GM18909 (cell line): ENCODE measurements around the gene PZP.
"Not testable (repeated sequence)": the region's sequence is repeated elsewhere in the genome, so short reads cannot be mapped to it uniquely, and the experiment has no call there.

Source experiments
- ATAC-seq: cut with Tn5 transposase; IDR thresholded peaks from one replicate; pipeline ENCODE4 v1.9.1; 2021; ENCODE audit warnings: mild to moderate bottlenecking; ENCODE audit not compliant: unreplicated experiment, poor library complexity

The PZP gene

DNA sequence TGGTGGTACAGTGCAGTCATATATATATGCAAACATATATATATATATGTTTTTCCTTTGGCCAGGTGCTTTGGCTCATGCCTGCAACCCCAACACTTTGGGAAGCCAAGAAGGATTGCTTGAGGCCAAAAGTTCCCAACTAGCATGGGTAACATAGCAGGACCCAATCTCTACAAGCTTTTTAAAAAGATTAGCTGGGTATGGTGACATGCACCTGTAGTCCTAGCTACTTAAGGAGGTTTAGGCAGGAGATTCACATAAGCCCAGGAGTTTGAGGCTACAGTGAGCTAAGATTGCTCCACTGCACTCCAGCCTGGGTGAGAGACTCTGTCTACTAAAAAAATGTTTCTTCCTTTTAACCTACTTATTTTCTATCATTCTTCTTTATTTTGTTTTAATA lies 10.2 kb downstream of the PZP start:
- ATAC-seq = no peak

DNA sequence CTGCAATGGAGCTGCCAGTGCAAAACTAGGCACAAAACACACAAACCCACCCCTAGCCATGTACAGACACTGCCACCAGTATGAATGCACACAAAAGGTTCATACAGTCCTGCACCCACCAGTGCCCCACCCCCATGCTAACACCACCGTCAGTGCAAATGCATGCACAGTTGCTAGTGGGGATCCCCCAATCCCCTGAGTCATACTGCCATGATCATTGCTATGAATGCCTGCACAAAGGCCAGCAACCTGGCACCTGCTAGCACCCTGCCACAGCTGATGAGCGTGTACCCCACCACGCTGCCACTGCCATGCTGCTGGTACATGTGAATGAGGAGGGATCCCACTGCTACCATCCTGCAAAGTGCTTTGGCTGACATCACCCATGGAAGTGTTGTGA lies 23.9 kb downstream of the PZP start:
- ATAC-seq = no peak

DNA sequence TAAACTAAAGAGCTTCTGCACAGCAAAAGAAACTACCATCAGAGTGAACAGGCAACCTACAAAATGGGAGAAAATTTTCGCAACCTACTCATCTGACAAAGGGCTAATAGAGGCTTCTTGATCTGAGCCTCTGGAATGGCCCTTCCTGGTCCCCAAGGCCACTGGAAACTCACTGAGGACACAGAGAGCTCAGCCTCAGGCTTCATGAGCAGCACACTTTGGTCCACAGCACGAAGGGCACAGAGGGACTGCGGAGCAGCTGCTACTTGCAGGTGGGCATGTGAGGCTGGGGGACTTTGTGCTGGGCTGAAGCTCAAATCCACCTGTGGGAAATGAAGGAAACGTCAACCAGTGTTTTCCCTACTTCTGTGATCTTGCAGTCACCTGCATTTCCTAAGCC lies 27.4 kb downstream of the PZP start:
- no peak for ATAC-seq

DNA sequence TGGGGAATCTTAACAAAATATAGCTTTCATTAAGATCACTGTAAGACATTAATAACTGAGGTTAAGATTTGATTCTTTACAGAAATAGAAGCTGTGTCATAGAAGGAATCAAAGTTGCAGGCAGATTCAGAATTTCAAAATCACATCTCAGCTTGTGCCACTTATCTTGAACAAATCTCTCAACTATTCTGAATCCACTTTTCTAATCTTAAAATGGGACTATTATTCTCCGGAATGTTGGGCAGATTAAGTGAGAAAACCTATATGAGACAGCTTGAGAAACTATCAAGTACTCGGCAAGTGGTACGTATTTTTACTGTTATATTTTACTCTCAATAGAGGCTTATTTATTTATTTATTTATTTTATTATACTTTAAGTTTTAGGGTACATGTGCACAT lies 28.4 kb downstream of the PZP start:
- no peak for ATAC-seq

DNA sequence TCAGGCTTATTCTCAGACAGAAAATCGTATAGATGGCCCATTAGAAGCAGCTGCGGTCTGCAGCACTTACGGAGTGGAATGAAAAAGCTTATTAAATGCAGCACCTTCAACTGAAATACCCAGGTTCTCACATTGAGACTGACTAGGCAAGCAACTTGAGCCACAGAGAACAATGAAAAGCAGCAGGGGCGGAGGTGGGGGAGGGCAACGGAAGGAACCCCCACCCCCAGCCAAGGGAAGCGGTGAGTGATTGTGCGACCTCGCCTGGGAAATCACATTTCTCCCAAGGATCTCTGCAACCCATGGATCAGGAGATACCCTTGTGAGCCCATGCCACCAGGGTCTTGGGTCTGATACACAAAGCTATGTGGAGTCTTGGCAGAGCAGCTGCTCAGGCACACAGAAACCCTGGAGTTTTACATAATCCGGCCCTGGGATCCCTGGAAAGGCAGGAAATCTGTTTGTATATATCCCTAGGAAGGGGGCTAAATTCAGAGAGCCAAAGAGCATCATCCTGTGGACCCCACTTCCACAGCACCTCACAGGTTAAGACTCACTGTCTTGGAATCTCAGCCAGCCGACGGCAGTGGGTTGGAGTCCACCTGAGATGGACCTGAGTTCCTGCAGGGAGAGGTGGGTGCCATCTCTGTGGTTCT lies 38.1 kb downstream of the PZP start:
- no peak for ATAC-seq

DNA sequence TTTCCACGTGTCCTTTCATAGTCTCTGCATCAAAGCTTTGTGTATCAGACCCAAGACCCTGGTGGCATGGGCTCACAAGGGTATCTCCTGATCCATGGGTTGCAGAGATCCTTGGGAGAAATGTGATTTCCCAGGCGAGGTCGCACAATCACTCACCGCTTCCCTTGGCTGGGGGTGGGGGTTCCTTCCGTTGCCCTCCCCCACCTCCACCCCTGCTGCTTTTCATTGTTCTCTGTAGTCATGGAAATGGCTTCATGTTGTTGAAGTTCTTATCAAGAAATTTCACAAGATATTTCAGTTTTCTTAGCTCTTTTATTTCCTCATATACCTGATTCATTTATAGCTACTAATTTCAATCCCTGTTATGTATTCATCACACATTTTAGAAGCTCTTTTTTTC lies 40.9 kb downstream of the PZP start:
- ATAC-seq = not testable (repeated sequence)

DNA sequence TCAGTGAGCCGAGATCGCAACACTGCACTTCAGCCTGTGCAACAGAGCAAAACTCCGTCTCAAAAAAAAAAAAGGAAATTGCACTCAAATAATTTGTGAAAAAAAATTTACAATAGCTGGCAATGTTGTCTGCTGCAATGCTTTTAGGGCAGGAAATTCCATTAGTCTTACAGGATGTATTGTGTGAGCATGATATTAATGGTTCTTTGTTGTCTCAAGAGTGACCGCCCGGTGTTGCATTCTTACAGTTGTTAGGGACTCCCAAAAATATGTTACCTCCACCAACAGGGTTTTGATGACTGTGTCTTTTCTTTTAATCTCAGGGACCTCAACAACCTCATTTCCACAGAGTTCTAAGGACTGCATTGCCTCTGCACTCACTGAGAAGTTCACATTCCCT lies 44.8 kb downstream of the PZP start:
- ATAC-seq = no peak

DNA sequence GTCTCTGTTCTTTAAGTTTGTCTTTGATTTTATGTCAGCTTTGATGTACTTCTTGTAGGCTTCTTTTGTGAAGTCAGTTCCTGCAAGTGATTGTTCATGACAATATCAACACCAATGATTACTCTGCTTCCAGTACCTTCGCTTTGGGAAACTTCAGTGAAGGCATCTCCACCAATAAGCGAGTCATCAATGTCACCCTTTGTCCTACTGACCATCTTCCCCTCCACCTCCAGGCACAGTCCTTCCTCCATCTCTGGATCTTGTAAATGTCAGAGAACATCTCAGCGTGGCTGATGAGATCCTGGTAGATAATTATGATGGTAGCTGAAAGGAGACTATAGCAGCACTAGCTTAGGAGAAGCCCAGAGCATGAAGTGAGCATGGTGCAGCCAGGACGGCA lies 52.1 kb downstream of the PZP start:
- no peak for ATAC-seq

DNA sequence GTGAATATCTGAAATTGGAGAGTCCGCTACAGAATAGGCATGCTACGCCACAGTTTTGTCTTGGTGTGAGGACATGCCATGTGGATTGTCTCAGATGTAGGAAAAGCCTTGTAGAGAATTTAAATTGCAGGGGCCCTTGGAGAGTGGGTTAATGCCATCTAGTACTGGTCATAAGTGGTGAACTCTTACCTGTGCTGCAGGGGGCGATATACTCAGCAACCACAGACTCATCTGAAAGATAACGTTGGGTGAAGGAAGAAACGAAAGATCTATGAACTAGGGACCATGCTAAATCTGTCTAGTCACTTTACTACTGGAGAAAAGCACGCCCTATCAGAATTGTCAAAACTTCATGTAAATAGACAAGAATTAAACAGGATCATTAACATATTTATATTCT lies 58.8 kb downstream of the PZP start:
- ATAC-seq = no peak

DNA sequence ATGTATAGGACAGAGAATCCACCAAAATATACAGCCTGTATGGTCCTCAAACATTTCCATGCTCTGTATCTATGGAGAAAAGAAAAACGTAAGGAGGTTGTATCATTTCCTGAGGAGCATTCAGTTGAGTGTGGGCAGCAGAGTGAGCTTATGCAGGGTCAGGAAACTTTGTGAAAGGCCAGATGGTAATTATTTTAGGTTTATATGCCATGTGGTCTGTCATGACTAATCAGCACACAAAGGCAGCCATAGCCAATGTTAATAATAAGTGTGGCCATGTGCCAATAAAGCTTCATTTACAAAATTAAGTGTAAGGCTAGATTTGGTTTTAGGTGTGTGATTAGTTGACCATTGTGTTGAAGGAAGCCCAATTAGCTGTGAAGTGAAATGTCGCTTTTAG lies 59.3 kb downstream of the PZP start:
- ATAC-seq = no peak

DNA sequence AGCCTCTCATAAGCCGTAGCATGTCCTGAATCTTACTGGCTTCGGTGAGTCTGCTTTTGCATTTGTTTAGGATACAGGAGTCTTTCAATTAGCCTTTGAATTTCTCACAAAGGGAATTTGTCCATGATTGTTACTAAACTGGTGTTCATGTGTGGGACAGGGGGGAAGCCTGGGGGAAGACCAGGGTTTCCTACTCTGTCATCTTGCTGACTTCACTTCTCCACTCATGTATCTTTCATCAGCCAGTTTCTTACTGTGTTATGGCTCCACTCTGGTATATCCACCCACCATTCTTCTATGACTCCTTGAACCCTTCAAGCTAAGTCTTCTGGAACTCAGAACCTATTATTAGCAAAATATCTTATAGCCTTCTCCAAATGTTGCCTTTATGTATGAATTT lies 60.7 kb downstream of the PZP start:
- no peak for ATAC-seq

DNA sequence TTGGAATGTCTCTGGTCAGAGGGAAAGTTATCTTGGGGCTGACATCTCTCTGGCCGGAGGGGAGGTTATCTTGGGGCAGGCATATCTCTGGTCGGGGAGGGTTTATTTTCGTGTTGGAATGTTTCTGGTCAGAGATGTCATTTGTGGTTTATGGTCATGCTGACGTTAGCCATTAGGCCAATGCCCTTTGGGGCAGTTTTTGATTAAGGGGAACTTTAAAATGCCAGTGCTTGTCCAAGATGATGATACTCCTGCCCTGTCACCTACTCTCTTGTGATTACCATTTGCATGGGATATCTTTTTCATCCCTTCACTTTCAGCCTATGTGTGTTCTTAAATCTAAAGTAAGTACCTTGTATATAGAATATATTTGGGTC lies 63.5 kb downstream of the PZP start:
- no peak for ATAC-seq

DNA sequence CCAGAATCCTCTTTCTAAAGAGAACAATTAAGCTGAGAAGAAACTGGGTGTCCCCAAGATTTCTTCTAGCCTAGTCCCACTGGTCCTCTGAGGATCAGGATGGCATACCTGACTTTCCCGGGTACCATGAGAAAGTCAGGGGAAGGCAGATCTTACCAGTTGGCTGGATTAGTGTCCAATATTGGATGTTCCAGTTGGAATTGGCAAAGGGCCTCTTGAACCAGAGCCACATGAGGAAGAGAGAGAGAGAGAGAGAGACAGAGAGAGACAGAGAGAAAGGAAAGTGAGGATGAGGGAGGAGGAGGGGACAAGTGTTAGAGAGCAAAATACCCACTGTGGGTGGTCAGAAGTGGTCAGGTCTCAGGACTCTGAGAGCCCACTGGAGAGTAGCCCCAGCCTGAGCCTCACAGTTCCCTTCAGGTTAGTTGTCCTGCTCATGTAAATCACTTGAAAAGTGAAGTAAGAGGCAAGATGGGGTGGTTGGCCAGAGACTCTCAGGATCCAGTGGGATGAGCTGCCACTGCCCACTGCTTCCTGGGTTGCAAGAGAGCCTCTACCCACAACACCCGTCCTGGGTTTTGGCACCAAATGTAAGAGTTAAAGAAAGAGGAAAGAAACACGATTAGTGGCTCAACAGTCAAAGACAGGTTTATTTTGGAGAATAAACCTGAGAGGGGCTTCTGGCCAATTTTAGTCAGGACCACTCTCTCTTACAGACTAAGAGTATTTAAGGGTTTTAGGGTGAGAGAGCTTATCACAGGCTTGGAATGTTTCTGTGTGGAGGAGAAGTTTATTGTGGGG lies 64.1 kb downstream of the PZP start:
- ATAC-seq = no peak

DNA sequence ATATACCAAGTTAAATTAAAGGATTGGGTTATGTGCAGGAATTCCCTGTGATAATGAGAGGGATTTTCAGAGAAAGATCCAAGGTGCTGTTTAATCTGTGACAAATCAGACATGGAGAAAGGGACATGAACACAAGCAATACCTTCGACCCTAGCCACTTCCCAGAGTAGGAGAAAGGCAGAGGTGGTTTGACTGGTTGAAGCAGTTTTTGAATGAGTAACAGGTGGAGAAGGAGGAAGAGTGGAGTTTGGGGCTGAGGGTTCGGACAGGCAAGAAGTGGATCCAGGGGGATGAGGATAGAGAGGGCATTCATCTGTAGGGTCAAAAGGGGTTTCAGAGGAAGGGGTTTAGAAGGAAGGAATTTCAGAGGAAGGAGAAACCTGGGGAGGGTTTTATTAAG lies 65.1 kb downstream of the PZP start:
- ATAC-seq = no peak

DNA sequence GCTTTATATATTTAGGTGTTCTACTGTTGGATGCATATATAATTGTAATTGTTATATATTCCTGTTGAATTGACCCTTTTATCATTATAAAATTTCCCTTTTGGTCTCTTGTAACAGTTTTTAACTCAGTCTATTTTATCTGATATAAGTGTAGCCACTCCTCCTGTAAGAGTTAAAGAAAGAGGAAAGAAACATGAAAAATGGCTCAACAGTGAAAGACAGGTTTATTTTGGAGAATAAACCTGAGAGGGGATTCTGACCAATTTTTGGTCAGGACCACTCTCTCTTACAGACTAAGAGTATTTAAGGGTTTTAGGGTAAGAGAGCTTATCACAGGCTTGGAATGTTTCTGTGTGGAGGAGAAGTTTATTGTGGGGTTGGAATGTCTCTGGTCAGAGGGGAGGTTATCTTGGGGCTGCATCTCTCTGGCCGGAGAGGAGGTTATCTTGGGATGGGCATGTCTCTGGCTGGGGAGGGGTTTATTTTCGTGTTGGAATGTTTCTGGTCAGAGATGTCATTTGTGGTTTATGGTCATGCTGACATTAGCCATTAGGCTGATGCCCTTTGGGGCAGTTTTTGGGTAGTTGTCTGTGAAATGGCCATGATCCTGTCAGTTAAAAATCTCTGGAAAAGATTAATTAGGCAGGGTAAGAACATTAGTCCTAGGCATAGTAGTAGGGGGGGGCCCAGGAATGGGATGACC lies 68.5 kb downstream of the PZP start:
- ATAC-seq = not testable (repeated sequence)

DNA sequence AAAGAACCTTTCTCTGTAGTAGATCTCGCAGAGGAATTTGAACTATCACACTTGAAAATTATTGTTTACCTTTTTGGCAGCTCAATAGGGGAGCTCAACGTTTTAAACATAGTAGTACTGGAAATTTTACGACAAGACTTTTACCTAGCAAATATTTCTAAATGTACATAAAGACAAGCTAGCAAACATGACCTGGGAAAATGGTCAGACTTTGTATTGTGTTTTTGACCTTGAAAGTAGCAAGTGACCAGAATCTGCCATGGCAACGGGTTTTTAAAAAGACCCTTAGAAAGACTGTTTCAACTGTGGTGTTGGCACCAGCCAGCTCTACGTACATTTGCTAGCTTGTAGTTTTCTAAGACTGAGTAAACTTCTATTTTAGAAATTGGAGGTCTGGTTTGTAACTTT lies 72.3 kb downstream of the PZP start:
- no peak for ATAC-seq

DNA sequence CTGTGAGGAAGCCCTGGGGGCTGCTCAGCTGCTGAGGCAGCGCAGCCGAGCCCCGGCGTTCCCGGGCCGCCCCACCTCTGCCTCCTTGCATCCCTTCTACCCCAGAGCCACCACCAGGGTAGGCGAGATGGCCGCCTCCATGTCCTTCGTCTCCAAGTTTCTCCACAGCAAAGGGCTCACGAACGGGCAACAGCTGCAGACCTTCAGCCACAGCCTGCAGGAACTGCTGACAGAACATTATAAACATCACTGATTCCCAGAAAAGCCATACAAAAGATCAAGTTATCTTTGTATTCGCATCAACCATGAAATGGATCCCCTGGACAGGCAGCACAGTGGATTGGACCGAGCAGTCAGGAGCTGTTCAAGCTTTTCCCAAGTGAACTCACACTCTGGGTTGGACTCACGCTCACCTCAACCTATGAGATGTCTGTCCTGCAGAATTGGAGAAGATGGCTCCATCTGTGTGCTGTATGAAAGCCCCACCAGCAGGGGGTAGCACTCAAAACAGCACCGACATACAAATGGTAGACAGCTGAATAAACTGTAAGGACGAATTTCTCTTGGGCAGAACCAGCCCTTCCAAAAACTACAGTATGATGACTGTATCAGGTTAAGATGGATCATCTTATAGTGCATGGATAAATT lies 73.1 kb downstream of the PZP start:
- ATAC-seq = no peak

DNA sequence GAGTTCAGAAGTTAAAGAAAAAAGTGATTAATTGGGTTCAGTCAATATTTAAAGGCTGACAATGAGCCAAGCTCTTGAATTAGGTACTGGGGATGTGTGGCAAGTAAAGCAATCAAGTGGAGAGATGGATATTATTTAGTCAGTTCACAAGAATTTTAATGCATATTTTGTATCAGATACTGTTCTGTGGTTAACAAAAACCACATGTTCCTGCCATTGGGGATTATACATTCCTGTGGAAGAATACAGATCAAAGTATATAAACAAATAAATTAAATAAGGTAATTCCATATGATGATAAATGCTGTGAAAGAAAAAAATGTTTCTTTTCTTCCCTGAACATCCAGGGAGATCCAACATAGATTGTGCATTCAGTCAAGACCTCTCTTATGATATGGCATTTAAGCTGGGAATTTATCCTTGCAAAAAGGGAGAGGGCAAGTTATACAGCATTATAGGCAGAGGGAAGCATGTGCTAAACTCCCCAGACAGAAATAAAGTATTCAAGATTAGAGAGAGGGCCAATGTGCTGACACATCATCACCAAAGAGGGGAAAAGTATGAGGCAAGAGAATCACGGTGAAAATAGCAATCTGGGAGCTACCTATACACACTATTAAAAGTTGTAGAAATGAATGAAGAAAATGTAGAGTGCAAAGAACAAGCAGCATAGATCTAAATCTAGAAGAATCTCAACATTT lies 74.8 kb downstream of the PZP start:
- ATAC-seq = no peak

DNA sequence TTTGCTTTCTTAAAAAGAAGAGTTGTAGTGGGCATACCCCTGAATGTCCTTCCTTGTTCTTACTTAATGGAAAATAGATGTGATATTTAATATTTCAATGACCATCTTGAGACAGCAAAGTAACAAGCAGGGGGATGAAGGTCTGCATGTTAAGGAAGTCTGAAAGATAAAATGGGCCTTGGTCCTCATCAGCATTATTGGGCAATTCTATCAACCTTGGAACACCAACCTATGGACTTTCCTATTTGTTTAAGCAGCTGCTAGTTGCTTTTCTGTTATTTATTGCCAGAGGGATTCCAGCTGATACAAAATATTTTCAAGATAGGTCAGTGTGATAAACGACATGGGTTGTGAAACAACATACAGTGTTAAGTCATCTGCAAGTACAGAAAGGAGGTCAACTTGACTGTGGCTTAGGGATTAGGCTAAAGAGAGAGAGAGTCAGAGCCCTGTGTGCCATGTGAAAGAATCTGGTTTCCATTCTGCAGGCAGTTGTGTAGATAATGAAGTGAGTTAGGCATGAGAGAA lies 76.1 kb downstream of the PZP start:
- ATAC-seq = no peak

DNA sequence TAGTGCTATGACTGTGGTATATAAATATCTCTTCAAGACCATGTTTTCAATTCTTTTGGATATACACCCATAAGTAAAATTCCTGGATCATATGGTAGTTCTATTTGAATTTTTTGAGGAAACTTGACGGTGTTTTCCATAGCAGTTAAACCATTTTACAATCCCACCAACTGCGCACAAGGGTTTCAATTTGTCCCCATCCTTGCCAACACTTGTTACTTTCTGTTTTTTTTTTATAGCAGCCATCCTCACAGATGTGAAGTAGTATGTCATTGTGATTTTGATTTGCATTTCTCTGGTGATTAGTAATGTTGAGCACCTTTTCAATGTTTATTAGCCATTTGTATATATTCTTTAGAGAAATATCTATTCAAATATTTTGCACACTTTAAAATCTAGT lies 78.0 kb downstream of the PZP start:
- no peak for ATAC-seq
